ENCODE results near the gene ZFP36L1. TPM values are rescaled to one million over a fixed set of nuclear protein-coding genes. Genes with fewer than 3 reads are reported as not detected.

Gene ZFP36L1, protein sequence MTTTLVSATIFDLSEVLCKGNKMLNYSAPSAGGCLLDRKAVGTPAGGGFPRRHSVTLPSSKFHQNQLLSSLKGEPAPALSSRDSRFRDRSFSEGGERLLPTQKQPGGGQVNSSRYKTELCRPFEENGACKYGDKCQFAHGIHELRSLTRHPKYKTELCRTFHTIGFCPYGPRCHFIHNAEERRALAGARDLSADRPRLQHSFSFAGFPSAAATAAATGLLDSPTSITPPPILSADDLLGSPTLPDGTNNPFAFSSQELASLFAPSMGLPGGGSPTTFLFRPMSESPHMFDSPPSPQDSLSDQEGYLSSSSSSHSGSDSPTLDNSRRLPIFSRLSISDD
- 325 and 368 TPM in 2 replicates for total RNA-seq
- long read RNA-seq, partial matches to known transcripts: 0 of 15 reads
- long read RNA-seq, other reads (novel, unspliced or antisense): 14 of 15 reads

DNA sequence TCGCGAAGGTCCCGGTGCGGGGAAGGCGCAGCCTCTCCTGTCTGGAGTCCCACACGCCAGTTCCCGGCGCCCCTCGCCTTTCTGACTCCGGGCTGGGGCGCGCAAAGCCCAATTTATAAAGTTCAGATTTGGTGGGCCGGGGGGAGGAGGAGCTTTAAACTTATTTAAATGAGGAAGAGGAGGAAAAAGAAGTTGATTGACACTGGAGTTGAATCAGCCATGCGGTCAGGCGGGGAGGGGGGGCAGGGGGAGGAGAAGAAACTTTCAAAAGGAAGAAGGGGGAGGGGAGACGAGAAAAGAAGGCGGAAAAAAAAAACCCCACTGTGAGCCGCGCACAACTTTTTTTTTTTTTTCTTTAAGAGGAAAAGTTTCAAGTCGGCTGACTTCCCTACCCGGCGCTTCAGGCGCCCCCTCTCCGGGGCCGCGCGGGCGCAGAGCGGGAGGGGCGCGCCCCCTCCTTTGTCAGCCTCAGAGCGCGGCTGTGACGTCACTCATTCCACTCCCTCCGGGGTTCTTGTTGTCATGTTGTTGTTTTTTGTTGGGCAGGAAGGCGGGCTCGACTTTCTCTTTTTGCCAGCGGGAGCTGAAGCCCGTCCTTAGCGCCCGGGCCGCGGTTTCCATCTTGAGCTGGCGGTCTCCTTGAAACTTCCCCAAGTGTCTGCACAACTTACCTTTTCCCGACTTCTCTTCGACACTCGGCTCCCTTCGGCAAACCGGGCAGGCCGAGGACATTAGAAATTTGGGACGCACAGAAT lies at the start of gene ZFP36L1:
TSS of gene ZFP36L1 (minus strand) at position 89 of the 755 bp plus-strand sequence. CDS start 129 bp downstream, outside the sequence.
- DNase-seq (ENCODE audit: low spot score, unreplicated experiment): peak; percentile 84
- Mint-ChIP-seq H3K4me1 (ENCODE audit: low read depth) (peaks cover 42% of the 10 kb centered on the region), H3K9me3 (ENCODE audit: low read depth) (no peaks in the 10 kb centered on the region), H3K27me3 (no peaks in the 10 kb centered on the region), H3K4me3 (ENCODE audit: low read depth) (peak within 1 kb of the TSS; percentile 98), H3K27ac (peak within 1 kb of the TSS; percentile 100), H3K36me3 (ENCODE audit: insufficient read depth) (peaks cover 41% of the 10 kb centered on the region)
- TF ChIP-seq, protein P1, sequence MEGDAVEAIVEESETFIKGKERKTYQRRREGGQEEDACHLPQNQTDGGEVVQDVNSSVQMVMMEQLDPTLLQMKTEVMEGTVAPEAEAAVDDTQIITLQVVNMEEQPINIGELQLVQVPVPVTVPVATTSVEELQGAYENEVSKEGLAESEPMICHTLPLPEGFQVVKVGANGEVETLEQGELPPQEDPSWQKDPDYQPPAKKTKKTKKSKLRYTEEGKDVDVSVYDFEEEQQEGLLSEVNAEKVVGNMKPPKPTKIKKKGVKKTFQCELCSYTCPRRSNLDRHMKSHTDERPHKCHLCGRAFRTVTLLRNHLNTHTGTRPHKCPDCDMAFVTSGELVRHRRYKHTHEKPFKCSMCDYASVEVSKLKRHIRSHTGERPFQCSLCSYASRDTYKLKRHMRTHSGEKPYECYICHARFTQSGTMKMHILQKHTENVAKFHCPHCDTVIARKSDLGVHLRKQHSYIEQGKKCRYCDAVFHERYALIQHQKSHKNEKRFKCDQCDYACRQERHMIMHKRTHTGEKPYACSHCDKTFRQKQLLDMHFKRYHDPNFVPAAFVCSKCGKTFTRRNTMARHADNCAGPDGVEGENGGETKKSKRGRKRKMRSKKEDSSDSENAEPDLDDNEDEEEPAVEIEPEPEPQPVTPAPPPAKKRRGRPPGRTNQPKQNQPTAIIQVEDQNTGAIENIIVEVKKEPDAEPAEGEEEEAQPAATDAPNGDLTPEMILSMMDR (IDR thresholded peaks at IDR 0.05; ENCODE audit: unreplicated experiment): no peak

DNA sequence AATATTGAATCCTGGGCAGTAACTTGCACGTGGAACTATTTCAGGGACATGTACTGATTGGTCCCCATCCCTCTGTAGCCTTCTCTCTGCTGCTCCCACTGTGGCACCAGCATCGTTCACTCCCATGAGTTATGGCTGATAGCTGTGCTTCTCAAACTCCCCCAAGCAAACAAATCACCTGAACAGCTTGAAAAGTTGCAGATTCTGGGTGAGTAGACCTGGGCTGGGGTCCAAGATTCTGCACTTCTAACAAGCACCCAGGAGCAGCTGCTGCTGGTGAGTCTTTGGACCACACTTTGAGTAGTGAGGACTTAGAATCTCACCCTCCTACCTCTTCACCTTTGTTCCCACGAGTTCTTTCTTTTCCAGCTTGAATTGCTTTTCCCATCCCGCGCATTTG lies 49.4 kb upstream of the ZFP36L1 start:
- Mint-ChIP-seq H3K9me3 (ENCODE audit: low read depth) (peaks cover 9% of the 10 kb centered on the region), H3K27ac (no peak overlapping the region), H3K4me1 (ENCODE audit: low read depth) (peaks cover 7% of the 10 kb centered on the region), H3K36me3 (ENCODE audit: insufficient read depth) (peaks cover 3% of the 10 kb centered on the region), H3K4me3 (ENCODE audit: low read depth) (no peak overlapping the region), H3K27me3 (no peaks in the 10 kb centered on the region)
- TF ChIP-seq, protein P1 (IDR thresholded peaks at IDR 0.05; ENCODE audit: unreplicated experiment): no peak
- no peak for DNase-seq (ENCODE audit: low spot score, unreplicated experiment)

DNA sequence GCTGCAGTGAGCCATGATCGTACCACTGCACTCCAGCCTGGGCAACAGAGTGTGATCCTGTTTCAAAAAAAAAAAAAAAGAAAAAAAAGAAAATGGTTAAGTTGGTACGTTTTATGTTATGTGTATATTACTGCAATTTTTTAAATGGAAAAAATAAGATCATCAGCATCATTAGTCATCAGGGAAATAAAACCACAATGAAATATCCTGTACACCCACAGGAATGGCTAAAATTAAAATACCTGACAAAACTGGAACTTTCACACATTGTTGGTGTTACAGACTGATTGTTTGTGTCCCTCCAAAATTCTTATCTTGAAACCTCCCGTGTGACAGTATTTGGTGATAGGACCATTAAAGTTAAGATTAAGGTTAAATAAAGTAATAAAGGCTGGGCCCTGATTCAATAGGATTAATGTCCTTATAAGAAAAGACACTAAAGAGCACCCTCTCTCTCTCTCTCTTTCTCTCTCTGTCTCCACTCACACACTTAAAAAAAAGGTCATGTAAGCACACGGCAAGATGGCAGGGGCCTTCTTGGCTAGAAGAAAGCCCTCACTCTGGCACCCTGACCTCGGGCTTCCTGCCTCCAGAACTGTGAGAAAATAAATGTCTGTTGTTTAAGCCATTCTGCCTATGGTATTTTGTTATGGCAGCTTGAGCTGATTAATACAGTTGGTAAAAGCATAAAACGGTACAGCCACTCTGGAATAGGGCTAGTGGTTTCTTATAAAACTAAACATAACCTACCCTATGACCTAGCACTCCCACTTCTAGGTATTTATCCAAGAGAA lies 48.3 kb upstream of the ZFP36L1 start:
- no peak overlapping the region for H3K27ac Mint-ChIP-seq
- no peak for DNase-seq (ENCODE audit: low spot score, unreplicated experiment)
- H3K36me3 Mint-ChIP-seq (ENCODE audit: insufficient read depth): peaks cover 7% of the 10 kb centered on the region
- peaks cover 7% of the 10 kb centered on the region for H3K4me1 Mint-ChIP-seq (ENCODE audit: low read depth)
- H3K4me3 Mint-ChIP-seq (ENCODE audit: low read depth): no peak overlapping the region
- H3K9me3 Mint-ChIP-seq (ENCODE audit: low read depth): peaks cover 14% of the 10 kb centered on the region
- TF ChIP-seq, protein P1 (IDR thresholded peaks at IDR 0.05; ENCODE audit: unreplicated experiment): no peak
- H3K27me3 Mint-ChIP-seq: no peaks in the 10 kb centered on the region

DNA sequence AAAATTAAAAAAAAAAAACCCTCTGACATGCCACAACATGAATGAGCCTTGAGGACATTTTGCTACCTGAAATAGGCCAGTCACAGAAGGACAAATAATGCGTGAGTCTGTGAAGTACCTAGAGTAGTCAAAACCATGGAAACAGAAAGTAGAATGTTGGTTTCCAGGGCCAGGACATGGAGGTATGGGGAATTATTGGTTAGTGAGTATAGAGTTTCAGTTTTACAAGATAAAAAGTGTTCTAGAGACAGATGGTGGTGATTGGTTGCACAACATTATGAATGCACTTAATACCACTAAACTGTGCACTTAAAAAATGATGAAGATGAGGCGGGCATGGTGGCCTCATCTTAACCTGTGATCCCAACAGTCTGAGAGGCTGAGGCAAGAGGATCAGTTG lies 47.6 kb upstream of the ZFP36L1 start:
- H3K9me3 Mint-ChIP-seq (ENCODE audit: low read depth): peaks cover 22% of the 10 kb centered on the region
- DNase-seq (ENCODE audit: low spot score, unreplicated experiment): no peak
- no peaks in the 10 kb centered on the region for H3K27me3 Mint-ChIP-seq
- TF ChIP-seq, protein P1 (IDR thresholded peaks at IDR 0.05; ENCODE audit: unreplicated experiment): no peak
- no peak overlapping the region for H3K27ac Mint-ChIP-seq
- no peak overlapping the region for H3K4me3 Mint-ChIP-seq (ENCODE audit: low read depth)
- peaks cover 7% of the 10 kb centered on the region for H3K36me3 Mint-ChIP-seq (ENCODE audit: insufficient read depth)
- H3K4me1 Mint-ChIP-seq (ENCODE audit: low read depth): peaks cover 7% of the 10 kb centered on the region

DNA sequence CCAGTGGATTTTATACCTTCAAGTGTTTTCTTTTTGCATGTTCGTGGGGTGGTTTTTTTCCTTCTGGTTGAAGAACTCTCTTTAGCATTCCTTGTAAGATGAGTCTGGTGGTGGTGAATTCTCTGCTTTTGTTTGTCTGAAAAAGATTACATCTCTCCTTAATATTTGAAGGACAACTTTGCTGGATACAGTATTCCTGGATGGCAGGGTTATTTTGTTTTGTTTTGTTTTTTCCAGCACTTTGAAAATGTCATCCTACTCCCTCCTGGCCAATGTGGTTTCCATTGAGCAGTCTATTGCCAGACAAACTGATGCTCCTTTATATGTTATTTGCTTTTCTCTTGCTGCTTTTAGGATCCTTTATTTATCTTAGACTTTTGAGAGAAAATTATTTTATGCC lies 43.2 kb upstream of the ZFP36L1 start:
- TF ChIP-seq, protein P1 (IDR thresholded peaks at IDR 0.05; ENCODE audit: unreplicated experiment): no peak
- Mint-ChIP-seq H3K4me1 (ENCODE audit: low read depth) (no peaks in the 10 kb centered on the region), H3K9me3 (ENCODE audit: low read depth) (peaks cover 44% of the 10 kb centered on the region), H3K4me3 (ENCODE audit: low read depth) (no peak overlapping the region), H3K27ac (no peak overlapping the region), H3K36me3 (ENCODE audit: insufficient read depth) (peaks cover 9% of the 10 kb centered on the region), H3K27me3 (no peaks in the 10 kb centered on the region)
- DNase-seq (ENCODE audit: low spot score, unreplicated experiment): no peak
